Sigmoid colon (tissue), 7 donors: ENCODE results near the gene TMEM259. TPM values are rescaled to one million over a fixed set of nuclear protein-coding genes. Genes with fewer than 3 reads are reported as not detected.

ENCODE experiments used
- DNase-seq: peaks from one replicate; pipeline ENCODE4 v3.0.0-alpha.2; 2019
- H3K27ac ChIP-seq, 4 donors: fragments of 200-600 bp; sonication (generic); one replicate each; pipeline ENCODE4 v1.5.1; 2016 to 2019; ENCODE audit warnings: mild to moderate bottlenecking in 1 of 4
- H3K27me3 ChIP-seq, 3 donors: fragments of 200-600 bp; sonication (generic); one replicate each; pipeline ENCODE4 v1.5.1; 2019; ENCODE audit warnings: mild to moderate bottlenecking in 1 of 3
- H3K36me3 ChIP-seq, 4 donors: fragments of 200-600 bp; sonication (generic); one replicate each; pipeline ENCODE4 v1.5.1; 2016 to 2019
- H3K4me1 ChIP-seq, 4 donors: fragments of 200-600 bp; sonication (generic); one replicate each; pipeline ENCODE4 v1.5.1; 2017 to 2019
- H3K4me3 ChIP-seq, 4 donors: fragments of 200-600 bp; sonication (generic); one replicate each; pipeline ENCODE4 v1.5.1; 2017 to 2019; ENCODE audit warnings: mild to moderate bottlenecking in 2 of 4, moderate library complexity in 1 of 4
- H3K9me3 ChIP-seq, 4 donors: fragments of 200-600 bp in 3 of 4; sonication (generic) in 3 of 4; one replicate each; pipeline versions ENCODE4 v1.5.1 to v1.6.1; 2013 to 2019
- CTCF ChIP-seq, 4 experiments: fragments of 450-650 bp in 3 of 4; fragments of 200-600 bp in 1 of 4; IDR thresholded peaks; one replicate each; pipeline ENCODE4 v1.5.1; 2016 to 2019; ENCODE audit warnings: antibody characterized with exemption in 4 of 4, mild to moderate bottlenecking in 3 of 4, moderate library complexity in 2 of 4
- EP300 ChIP-seq, 4 donors: sonication (generic); formaldehyde crosslinking; IDR thresholded peaks; one replicate each; pipeline ENCODE4 v1.6.1; 2017; ENCODE audit warnings: antibody characterized with exemption in 4 of 4
- POLR2A ChIP-seq, 2 donors: fragments of 450-650 bp; IDR thresholded peaks; one replicate each; pipeline ENCODE4 v1.6.1; 2016; ENCODE audit warnings: antibody characterized with exemption in 2 of 2, mild to moderate bottlenecking in 2 of 2, moderate library complexity in 2 of 2
- POLR2AphosphoS5 ChIP-seq, 4 donors: sonication (generic); formaldehyde crosslinking; IDR thresholded peaks; one replicate each; pipeline ENCODE4 v1.6.1; 2017; ENCODE audit warnings: antibody characterized with exemption in 4 of 4
- WGBS, 2 donors: extraction: QIAGEN DNeasy Blood & Tissue Kit; methylation state at CpG; one replicate each; pipeline ENCODE4 v1.1.7; 2013; 5-methylcytosine and 5-hydroxymethylcytosine counted together
- intact Hi-C: fragments of 100-400 bp; cut with DNase I; formaldehyde crosslinking; loops from one replicate; pipeline ENCODE4 v1.15.1; 2023
- polyA plus RNA-seq, 3 donors: library from polyadenylated mRNA; stranded (reverse); fragments of 200-250 nt; gene quantifications; one replicate each; pipeline ENCODE4 v1.2.3, GENCODE V29; 2013
- total RNA-seq, 4 donors: library from RNA; depleted of rRNA; stranded (reverse); fragments of >200 nt; gene quantifications; one replicate each; pipeline ENCODE4 v1.1.0, GENCODE V29; 2016
- donor health status: healthy with polysubstance abuse.
- donor health status: Bipolar disorder and iron deficiency.
- donor health status: healthy.

Gene TMEM259
- total and polyA plus RNA-seq, 7 donors = 19.2 to 232 (median 94.5) TPM

DNA sequence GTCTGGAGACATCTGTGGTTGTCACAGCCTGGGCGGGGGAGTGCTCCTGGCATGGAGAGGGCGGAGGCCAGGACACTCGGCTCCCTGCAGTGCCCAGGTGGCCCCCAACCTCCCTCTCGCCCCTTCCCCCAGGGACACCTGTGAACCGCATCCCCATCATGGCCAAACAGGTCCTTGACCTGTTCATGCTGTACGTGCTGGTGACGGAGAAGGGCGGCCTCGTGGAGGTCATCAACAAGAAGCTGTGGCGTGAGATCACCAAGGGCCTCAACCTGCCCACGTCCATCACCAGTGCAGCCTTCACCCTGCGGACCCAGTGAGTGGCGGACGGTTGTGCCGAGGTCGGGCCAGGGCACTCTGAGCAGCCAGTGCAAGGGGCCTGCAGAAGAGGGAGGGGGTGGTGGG is 56.8 kb downstream of the TMEM259 start:
- H3K27me3 ChIP-seq = no peaks in the 10 kb centered on the region
- H3K27ac ChIP-seq = no peak overlapping the region
- no peaks in the 10 kb centered on the region for H3K9me3 ChIP-seq
- WGBS, 2 donors = 95 to 97% methylated on average over 16 of the region's 16 CpGs
- TF ChIP-seq CTCF (IDR thresholded peaks at IDR 0.05) (no peak), EP300 (IDR thresholded peaks at IDR 0.05) (no peak), POLR2AphosphoS5 (IDR thresholded peaks at IDR 0.05) (no peak), POLR2A (IDR thresholded peaks at IDR 0.05) (no peak)
- H3K4me3 ChIP-seq = no peak overlapping the region
- DNase-seq = no peak
- peaks cover 0 to 44% (median 25%) of the 10 kb centered on the region in 4 donors for H3K36me3 ChIP-seq
- intact Hi-C loops = no loop called here
- H3K4me1 ChIP-seq = no peaks in the 10 kb centered on the region

DNA sequence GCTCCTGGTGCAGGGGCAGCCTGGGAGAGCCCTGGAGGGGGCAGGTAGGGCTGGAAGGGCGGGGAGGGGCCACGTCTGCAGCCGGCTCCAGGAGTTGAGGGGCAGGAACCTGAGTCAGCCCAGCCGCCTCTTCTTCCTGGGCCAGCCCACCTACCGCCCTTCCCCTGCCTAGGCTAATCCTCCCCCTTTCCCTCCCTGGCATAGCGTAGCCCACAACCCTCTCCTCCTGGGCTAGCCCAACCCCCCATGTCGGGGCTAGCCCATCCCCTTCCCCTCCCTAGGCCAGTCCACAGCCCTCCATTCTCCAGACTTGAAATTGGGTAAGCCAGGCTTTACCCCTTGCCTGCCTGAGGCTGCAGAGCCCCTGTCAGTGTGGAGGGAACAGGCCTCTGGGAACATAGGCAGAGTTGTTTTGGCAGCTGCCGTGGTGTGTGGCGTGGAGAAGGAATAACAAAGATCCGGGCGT is 57.4 kb downstream of the TMEM259 start:
- no peaks in the 10 kb centered on the region for H3K27me3 ChIP-seq
- 82 to 83% methylated on average over 11 of the region's 11 CpGs for WGBS, 2 donors
- intact Hi-C loops = no loop called here
- H3K4me1 ChIP-seq = no peaks in the 10 kb centered on the region
- H3K36me3 ChIP-seq = peaks cover 0 to 38% (median 21%) of the 10 kb centered on the region in 4 donors
- DNase-seq = no peak
- TF ChIP-seq POLR2AphosphoS5 (IDR thresholded peaks at IDR 0.05) (no peak), CTCF (IDR thresholded peaks at IDR 0.05) (no peak)
- H3K4me3 ChIP-seq = no peak overlapping the region
- H3K9me3 ChIP-seq = no peaks in the 10 kb centered on the region
- H3K27ac ChIP-seq = no peak overlapping the region

- 62 to 81% methylated on average over 31 of the region's 31 CpGs for WGBS, 2 donors
- intact Hi-C loops = no loop called here
- TF ChIP-seq POLR2A (IDR thresholded peaks at IDR 0.05) (no peak), CTCF (IDR thresholded peaks at IDR 0.05) (no peak), POLR2AphosphoS5 (IDR thresholded peaks at IDR 0.05) (no peak), EP300 (IDR thresholded peaks at IDR 0.05) (no peak)
- peaks cover 0 to 34% (median 19%) of the 10 kb centered on the region in 4 donors for H3K36me3 ChIP-seq
- no peak overlapping the region for H3K27ac ChIP-seq
- no peak for DNase-seq
- no peak overlapping the region for H3K4me3 ChIP-seq
- no peaks in the 10 kb centered on the region for H3K4me1 ChIP-seq
- no peaks in the 10 kb centered on the region for H3K9me3 ChIP-seq
- H3K27me3 ChIP-seq = no peaks in the 10 kb centered on the region
Observed at GRCh38 chr19:962683-963400, 58.1 kb downstream of the TMEM259 start.

- H3K9me3 ChIP-seq = no peaks in the 10 kb centered on the region
- no peak for DNase-seq
- H3K36me3 ChIP-seq = peaks cover 0 to 28% (median 14%) of the 10 kb centered on the region in 4 donors
- H3K27me3 ChIP-seq = no peaks in the 10 kb centered on the region
- 39 to 65% methylated on average over 14 of the region's 14 CpGs for WGBS, 2 donors
- no peak overlapping the region for H3K27ac ChIP-seq
- intact Hi-C loops = no loop called here
- peaks cover 0 to 3% (median under 1%) of the 10 kb centered on the region in 4 donors for H3K4me1 ChIP-seq
- H3K4me3 ChIP-seq = no peak overlapping the region
- TF ChIP-seq CTCF (IDR thresholded peaks at IDR 0.05) (no peak), POLR2A (IDR thresholded peaks at IDR 0.05) (no peak), POLR2AphosphoS5 (IDR thresholded peaks at IDR 0.05) (no peak), EP300 (IDR thresholded peaks at IDR 0.05) (no peak)
Observed at GRCh38 chr19:961866-962620, 58.9 kb downstream of the TMEM259 start.
